AG04449 (cell line): ENCODE measurements around the gene GYS1.
A peak's percentile ranks its signal among the peaks of the same experiment; 100 is the strongest.

Experiments
- CTCF ChIA-PET: fragments of 350-600 bp; formaldehyde crosslinking; extraction: SDS; loops from one replicate; lab custom pipeline; 2021; ENCODE audit warnings: antibody characterized with exemption; lab: Yijun Ruan, JAX
- POLR2A ChIA-PET: fragments of 400-600, 350-600 bp; formaldehyde crosslinking; extraction: SDS; loops from one replicate; lab custom pipeline; 2020; ENCODE audit warnings: antibody characterized with exemption, inconsistent platforms; lab: Yijun Ruan, JAX
- DNase-seq: peaks from one replicate; pipeline ENCODE4 v3.0.0-alpha.2; 2010; ENCODE audit warnings: low read depth, low spot score
- H3K4me3 ChIP-seq: 2 replicates; pipeline ENCODE4 v1.5.1; 2011; ENCODE audit warnings: low read depth, mild to moderate bottlenecking, control low read depth, low read length
- CTCF ChIP-seq: IDR thresholded peaks from one replicate; pipeline ENCODE4 v1.5.1; 2011; ENCODE audit warnings: mild to moderate bottlenecking, moderate library complexity, low read length, control low read depth, inconsistent platforms; ENCODE audit not compliant: insufficient read depth; ENCODE audit errors: missing control alignments

GYS1 gene

GRCh38 chr19:49009828-49010227 is 16.7 kb upstream of the GYS1 start:
- TF ChIP-seq CTCF: no peak
- ChIA-PET CTCF (interaction anchor here (0.6 to 11.0 kb wide), 5 partner anchors 8 to 190 kb away, joined by 3 to 146 read pairs (median 11); partner anchors contain the start of genes GYS1, LHB and RUVBL2), POLR2A (no interaction called here)
- no peak overlapping the region for H3K4me3 ChIP-seq
- DNase-seq: no peak

GRCh38 chr19:49006905-49007304 is 13.8 kb upstream of the GYS1 start:
- H3K4me3 ChIP-seq: no peak overlapping the region
- no peak for TF ChIP-seq CTCF
- no peak for DNase-seq
- CTCF ChIA-PET: interaction anchor here (1.0 to 11.0 kb wide), 4 partner anchors 8 to 218 kb away, joined by 3 to 146 read pairs (median 8); no protein-coding TSS in a partner anchor
- POLR2A ChIA-PET: interaction anchor here (1.6 kb wide), 1 partner anchor 9 kb away, joined by 3 read pairs; no protein-coding TSS in a partner anchor

- no peak for DNase-seq
- H3K4me3 ChIP-seq: no peak overlapping the region
- ChIA-PET CTCF (interaction anchor here (2.3 to 2.6 kb wide), 2 partner anchors 12 to 13 kb away, joined by 14 to 23 read pairs; partner anchors contain the start of genes GYS1 and RUVBL2), POLR2A (no interaction called here)
- TF ChIP-seq CTCF: no peak
These were observed 12.0 kb upstream of the GYS1 start for GRCh38 chr19:49004964-49005614.

GRCh38 chr19:49004133-49004532 is 11.0 kb upstream of the GYS1 start:
- no peak overlapping the region for H3K4me3 ChIP-seq
- TF ChIP-seq CTCF: no peak
- CTCF ChIA-PET: interaction anchor here (0.8 to 2.6 kb wide), 6 partner anchors 9 to 216 kb away, joined by 3 to 23 read pairs (median 3); partner anchors contain the start of genes GYS1 and RUVBL2
- POLR2A ChIA-PET: interaction anchor here (0.5 kb wide), 1 partner anchor 292 kb away, joined by 3 read pairs; no protein-coding TSS in a partner anchor
- DNase-seq: no peak

- no peak overlapping the region for H3K4me3 ChIP-seq
- CTCF ChIA-PET: interaction anchor here (0.6 to 5.3 kb wide), 44 partner anchors 9 to 226 kb away, joined by 3 to 146 read pairs (median 5); partner anchors contain the start of genes CGB7, KCNA7 and PPFIA3
- DNase-seq: no peak
- TF ChIP-seq CTCF: peak; percentile 87
- POLR2A ChIA-PET: interaction anchor here (0.6 to 1.1 kb wide), 3 partner anchors 20 to 70 kb away, joined by 3 to 4 read pairs (median 3); partner anchors contain the start of gene CGB7
These were observed 6.6 kb upstream of the GYS1 start for GRCh38 chr19:48999481-49000325.
